Measurements from ENCODE around the gene CYP4F12.
"Not testable (repeated sequence)": the region's sequence is repeated elsewhere in the genome, so short reads cannot be mapped to it uniquely, and the experiment has no call there.

GRCh38 chr19:15650123-15650522 is 22.8 kb upstream of the CYP4F12 start:
- not testable (repeated sequence) for TF ChIP-seq CTCF, POLR2A (IDR thresholded peaks at IDR 0.05)
